ENCODE results near the gene ZNF625. TPM values are rescaled to one million over a fixed set of nuclear protein-coding genes. Genes with fewer than 3 reads are reported as not detected.

The ZNF625 gene
- total and polyA plus RNA-seq, 2 experiments from 2014 or later = 12.9 to 18.6 TPM

- no peak for TF ChIP-seq EZH2 (IDR thresholded peaks at IDR 0.05; ENCODE audit: low read depth, unreplicated experiment)
- no peak for TF ChIP-seq REST (IDR thresholded peaks at IDR 0.05; ENCODE audit: unreplicated experiment)
- TF ChIP-seq EZH2phosphoT487 (IDR thresholded peaks at IDR 0.05; ENCODE audit: unreplicated experiment) = no peak
- TF ChIP-seq CREB1 (CRISPR knock-in tag; IDR thresholded peaks at IDR 0.05; ENCODE audit: low read depth) = no peak
- TF ChIP-seq ZNF331 (CRISPR knock-in tag; IDR thresholded peaks at IDR 0.05; ENCODE audit: low read depth) = no peak
- no peak for TF ChIP-seq POLR2AphosphoS5 (IDR thresholded peaks at IDR 0.05; ENCODE audit: low read depth)
- TF ChIP-seq CTCF (conservative IDR thresholded peaks at IDR 0.05; ENCODE audit: low read depth in 2 of 2) = no peak
Measured at GRCh38 chr19:12205296-12205695, 48.8 kb upstream of the ZNF625 start (continued).

- H3K4me3 Mint-ChIP-seq = no peak overlapping the region
- H3K27ac Mint-ChIP-seq = no peak overlapping the region
- no peaks in the 10 kb centered on the region for H3F3A ChIP-seq (replicated peaks; ENCODE audit: low read depth)
- H3K9me2 ChIP-seq (ENCODE audit: insufficient read depth) = no peaks in the 10 kb centered on the region
- no peak overlapping the region for H3K4me3 ChIP-seq
- H3K79me2 ChIP-seq (replicated peaks; ENCODE audit: insufficient read depth) = peaks cover 32% of the 10 kb centered on the region
- ATAC-seq = peak; percentile 67
- H3K9me3 Mint-ChIP-seq = peaks cover 95% of the 10 kb centered on the region
- H4K20me1 ChIP-seq (replicated peaks; ENCODE audit: insufficient read depth) = peaks cover 7% of the 10 kb centered on the region; the same call in 1 of the 2 replicates
- peak; percentile 81 for DNase-seq (ENCODE audit: low spot score)
- H3K4me2 ChIP-seq = no peak overlapping the region
- no peak overlapping the region for H2AFZ ChIP-seq
- H3K27me3 ChIP-seq (ENCODE audit: insufficient read depth) = no peaks in the 10 kb centered on the region
- H3K27me3 Mint-ChIP-seq (ENCODE audit: insufficient read depth, low read depth, poor library complexity) = peaks cover 4% of the 10 kb centered on the region
- H3K4me1 ChIP-seq (ENCODE audit: insufficient read depth) = no peaks in the 10 kb centered on the region
- no peaks in the 10 kb centered on the region for H3K4me1 Mint-ChIP-seq
- TF ChIP-seq ZNF462 (CRISPR knock-in tag; IDR thresholded peaks at IDR 0.05) (no peak), CTCF (conservative IDR thresholded peaks at IDR 0.05; ENCODE audit: low read depth in 2 of 2) (peak; percentile 66 to 90), NANOG (IDR thresholded peaks at IDR 0.05; ENCODE audit: borderline replicate concordance) (no peak)
- H3K36me3 Mint-ChIP-seq (ENCODE audit: low read depth) = peaks cover 59% of the 10 kb centered on the region
- no peak overlapping the region for H3K27ac ChIP-seq (ENCODE audit: low read depth)
- H3K36me3 ChIP-seq (ENCODE audit: insufficient read depth) = peaks cover 15% of the 10 kb centered on the region; the same call in 1 of the 2 replicates
Measured at GRCh38 chr19:12202250-12202649, 45.7 kb upstream of the ZNF625 start.
